CD4-positive, alpha-beta memory T cell (primary cell): ENCODE measurements around the gene MTARC1. TPM values are rescaled to one million over a fixed set of nuclear protein-coding genes. Genes with fewer than 3 reads are reported as not detected.

Source experiments
- CTCF ChIA-PET: fragments of 350-600 bp; sonication (Branson Sonifier 250); formaldehyde crosslinking; loops from one replicate; lab custom pipeline; 2021; ENCODE audit warnings: inconsistent platforms; ENCODE audit not compliant: partially characterized antibody; lab: Charles Lee
- POLR2A ChIA-PET: fragments of 350-600 bp; sonication (Branson Sonifier 250); formaldehyde crosslinking; loops from one replicate; lab custom pipeline; 2021; ENCODE audit not compliant: partially characterized antibody; lab: Charles Lee
- DNase-seq, 5 donors: peaks; one replicate each; pipeline versions ENCODE4 v3.0.0 to v3.0.0-alpha.2; 2020 to 2022; ENCODE audit warnings: mixed read lengths in 1 of 5
- H3K27ac ChIP-seq: one replicate; pipeline ENCODE4 v1.7.0; 2013; ENCODE audit warnings: low read depth, low read length
- H3K27me3 ChIP-seq: 2 replicates; pipeline ENCODE4 v1.7.0; 2013; ENCODE audit warnings: mild to moderate bottlenecking, low read length, moderate library complexity; ENCODE audit not compliant: insufficient read depth
- H3K36me3 ChIP-seq: 2 replicates; pipeline ENCODE4 v1.7.0; 2013; ENCODE audit warnings: mild to moderate bottlenecking, low read length, moderate library complexity; ENCODE audit not compliant: insufficient read depth
- H3K4me1 ChIP-seq: 2 replicates; pipeline ENCODE4 v1.7.0; 2013; ENCODE audit warnings: mild to moderate bottlenecking, low read length, moderate library complexity; ENCODE audit not compliant: insufficient read depth
- H3K4me3 ChIP-seq, 2 donors: one replicate each; pipeline ENCODE4 v1.7.0; 2013; ENCODE audit warnings: low read length in 2 of 2, mild to moderate bottlenecking in 1 of 2
- H3K9me3 ChIP-seq, 2 donors: one replicate each; pipeline ENCODE4 v1.7.0; 2013; ENCODE audit warnings: low read length in 2 of 2, control low read depth in 1 of 2; ENCODE audit not compliant: control insufficient read depth in 1 of 2
- H3K27ac Mint-ChIP-seq, 7 donors: one replicate each; pipeline ENCODE4 v1.8.0; 2020 to 2021; ENCODE audit warnings: mixed read lengths in 7 of 7, mild to moderate bottlenecking in 6 of 7, inconsistent platforms in 3 of 7, moderate library complexity in 3 of 7
- H3K27me3 Mint-ChIP-seq, 2 donors: one replicate each; pipeline ENCODE4 v1.8.0; 2020 to 2021; ENCODE audit warnings: mixed read lengths in 2 of 2
- H3K36me3 Mint-ChIP-seq, 2 donors: one replicate each; pipeline ENCODE4 v1.8.0; 2020 to 2021; ENCODE audit warnings: mixed read lengths in 2 of 2, inconsistent platforms in 1 of 2, mild to moderate bottlenecking in 1 of 2
- H3K4me1 Mint-ChIP-seq, 4 donors: one replicate each; pipeline ENCODE4 v1.8.0; 2020 to 2021; ENCODE audit warnings: mixed read lengths in 4 of 4, mild to moderate bottlenecking in 1 of 4
- H3K4me3 Mint-ChIP-seq, 8 donors: one replicate each; pipeline ENCODE4 v1.8.0; 2020 to 2021; ENCODE audit warnings: mixed read lengths in 8 of 8, mild to moderate bottlenecking in 7 of 8, moderate library complexity in 6 of 8, inconsistent platforms in 3 of 8
- H3K9me3 Mint-ChIP-seq, 8 donors: one replicate each; pipeline ENCODE4 v1.8.0; 2020 to 2021; ENCODE audit warnings: mixed read lengths in 8 of 8, mild to moderate bottlenecking in 5 of 8, inconsistent platforms in 3 of 8, moderate library complexity in 1 of 8
- intact Hi-C: fragments of 100-400 bp; cut with micrococcal nuclease; formaldehyde crosslinking; loops from one replicate; pipeline ENCODE4 v1.15.1; 2023
- polyA plus RNA-seq, 2 donors: library from polyadenylated mRNA; unstranded; fragments of 300-500 nt; fragmentation: Illumina TruSeq; gene quantifications; one replicate each; pipeline ENCODE4 v1.2.3, GENCODE V29; 2021
- total RNA-seq, 2 experiments: library from RNA; stranded (reverse); gene quantifications; one replicate each; pipeline ENCODE4 v1.2.3, GENCODE V29; 2021

The MTARC1 gene
- total and polyA plus RNA-seq, 4 experiments from 2014 or later, result not detected

DNA sequence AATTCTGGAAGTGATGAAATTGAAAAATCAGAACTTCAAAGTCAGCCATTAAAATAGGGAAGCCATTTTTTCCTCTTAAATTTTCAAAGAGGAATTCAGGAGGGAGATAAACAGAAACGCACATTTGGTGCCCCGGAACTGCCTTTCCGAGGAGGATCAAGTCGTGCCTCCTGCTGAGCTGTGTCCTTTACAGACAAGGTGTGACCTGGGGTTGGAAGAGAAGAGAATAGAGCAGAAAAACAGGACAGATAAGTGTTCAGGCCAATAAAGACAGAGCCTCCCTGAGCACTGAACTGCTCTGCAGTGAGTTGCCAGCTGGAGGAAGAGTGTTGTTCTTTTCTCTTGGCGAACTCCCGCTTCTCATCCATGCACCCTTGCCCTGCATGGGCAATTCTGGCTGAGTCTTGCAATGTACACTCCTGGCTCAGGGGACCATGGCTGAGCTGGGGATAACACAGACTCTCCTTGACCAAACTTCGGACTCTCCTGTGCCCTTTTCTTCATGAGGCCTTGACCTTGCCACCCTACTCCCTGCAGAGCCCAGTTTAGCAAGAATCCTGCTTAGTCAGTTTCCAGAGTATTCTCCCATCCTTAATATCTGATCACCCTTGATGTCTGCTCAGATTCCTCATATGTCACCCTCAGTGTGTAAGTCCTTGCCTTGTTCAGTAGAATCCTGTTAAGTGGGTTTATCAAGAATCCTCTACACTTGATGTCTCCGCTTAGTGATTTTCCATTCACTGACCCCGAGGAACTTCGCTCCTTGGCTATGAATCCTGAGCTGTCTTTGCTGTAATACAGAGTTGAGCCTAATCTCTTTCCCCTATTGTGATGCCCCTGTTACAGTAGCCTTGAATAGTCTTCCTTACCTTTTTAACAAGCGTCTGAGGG, 1.3 kb upstream of the MTARC1 start:
- no peaks in the 10 kb centered on the region for H3K4me1 Mint-ChIP-seq
- H3K9me3 Mint-ChIP-seq, result no peaks in the 10 kb centered on the region
- intact Hi-C loops, result no loop called here
- Histone ChIP-seq H3K36me3 (no peaks in the 10 kb centered on the region), H3K27me3 (peaks cover 8% of the 10 kb centered on the region), H3K4me3 (no peak overlapping the region), H3K27ac (no peak overlapping the region), H3K4me1 (no peaks in the 10 kb centered on the region), H3K9me3 (no peaks in the 10 kb centered on the region)
- no peak overlapping the region for H3K27ac Mint-ChIP-seq
- H3K36me3 Mint-ChIP-seq, result no peaks in the 10 kb centered on the region
- ChIA-PET POLR2A (no interaction called here), CTCF (interaction anchor here (0.9 kb wide), 1 partner anchor 10 kb away, joined by 4 read pairs; no protein-coding TSS in a partner anchor)
- peaks cover 31 to 38% of the 10 kb centered on the region in 2 donors for H3K27me3 Mint-ChIP-seq
- H3K4me3 Mint-ChIP-seq, result peak overlapping the region in 2 of 8 donors; percentile 0 to 34
- DNase-seq, result no peak

DNA sequence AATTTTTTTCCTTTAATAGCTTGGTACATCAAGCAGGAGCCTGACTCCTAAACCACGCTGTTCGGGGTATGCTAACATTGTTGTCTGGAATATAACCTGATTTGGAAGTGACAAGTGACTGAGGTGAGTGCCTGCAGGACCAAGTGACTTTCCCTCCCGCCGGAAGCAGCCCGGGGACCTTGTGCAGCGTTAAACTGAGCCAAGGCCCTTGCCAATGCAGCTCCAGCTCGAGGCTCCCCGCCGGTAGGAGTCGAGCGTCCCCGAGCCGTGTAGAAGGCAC, 716 bp upstream of the MTARC1 start:
- H3K27me3 Mint-ChIP-seq, result peaks cover 31 to 38% of the 10 kb centered on the region in 2 donors
- H3K4me1 Mint-ChIP-seq, result no peaks in the 10 kb centered on the region
- ChIA-PET CTCF (interaction anchor here (0.9 kb wide), 1 partner anchor 11 kb away, joined by 4 read pairs; no protein-coding TSS in a partner anchor), POLR2A (no interaction called here)
- intact Hi-C loops, result no loop called here
- Histone ChIP-seq H3K36me3 (no peaks in the 10 kb centered on the region), H3K4me3 (no peak overlapping the region), H3K27me3 (peaks cover 8% of the 10 kb centered on the region), H3K27ac (no peak overlapping the region), H3K4me1 (no peaks in the 10 kb centered on the region), H3K9me3 (no peaks in the 10 kb centered on the region)
- H3K36me3 Mint-ChIP-seq, result no peaks in the 10 kb centered on the region
- peak overlapping the region in 2 of 8 donors; percentile 0 to 34 for H3K4me3 Mint-ChIP-seq
- H3K27ac Mint-ChIP-seq, result no peak overlapping the region
- H3K9me3 Mint-ChIP-seq, result no peaks in the 10 kb centered on the region
- DNase-seq, result no peak

DNA sequence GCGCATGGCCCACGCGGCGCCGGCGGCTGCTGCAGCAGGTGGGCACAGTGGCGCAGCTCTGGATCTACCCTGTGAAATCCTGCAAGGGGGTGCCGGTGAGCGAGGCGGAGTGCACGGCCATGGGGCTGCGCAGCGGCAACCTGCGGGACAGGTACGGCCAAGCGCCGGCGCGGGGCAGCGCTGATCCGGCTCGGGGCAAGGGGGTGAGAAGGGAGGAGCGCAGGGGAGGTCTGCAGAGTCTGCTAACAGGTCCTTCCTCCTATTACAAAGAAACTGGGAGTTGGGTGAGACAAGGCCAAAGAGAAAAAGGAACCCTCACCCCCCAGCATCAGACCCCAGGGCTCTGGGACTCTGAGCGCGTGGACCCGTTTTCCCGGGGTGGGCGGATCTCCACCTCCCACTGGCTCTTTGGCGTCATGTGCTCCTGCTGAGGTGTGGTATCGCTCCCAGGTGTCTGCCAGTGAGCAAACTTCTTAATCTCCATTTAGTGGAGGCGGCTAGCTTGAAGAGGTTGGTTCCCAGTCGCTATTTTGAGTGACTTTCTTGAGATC, 431 bp downstream of the MTARC1 start:
- H3K27ac ChIP-seq, result no peak overlapping the region
- POLR2A ChIA-PET, result no interaction called here

DNA sequence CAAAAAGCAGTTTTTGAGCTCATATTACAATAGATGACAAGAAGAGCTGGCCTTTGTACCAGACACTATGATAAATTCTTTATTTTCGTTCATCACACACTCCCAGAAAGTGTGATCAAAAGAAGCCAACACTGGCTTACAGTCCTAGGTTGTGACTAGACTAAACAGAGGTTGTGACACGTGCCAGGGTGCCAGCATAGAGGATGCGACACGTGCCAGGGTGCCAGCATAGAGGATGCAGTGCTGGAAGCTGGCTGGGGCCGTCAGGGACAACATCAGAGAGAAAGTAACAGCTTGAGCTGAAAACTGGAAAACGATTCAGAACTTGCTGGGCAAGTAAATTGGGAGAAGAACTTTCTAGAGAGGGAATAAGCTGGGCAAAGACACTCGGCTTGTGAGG, 2.2 kb downstream of the MTARC1 start:
- ChIA-PET CTCF (interaction anchor here (0.7 to 1.9 kb wide), 5 partner anchors 8 to 35 kb away, joined by 3 to 6 read pairs (median 3); no protein-coding TSS in a partner anchor), POLR2A (no interaction called here)
- no peaks in the 10 kb centered on the region for H3K4me1 ChIP-seq
- Mint-ChIP-seq H3K4me3 (no peak overlapping the region), H3K4me1 (no peaks in the 10 kb centered on the region), H3K9me3 (no peaks in the 10 kb centered on the region), H3K27ac (no peak overlapping the region), H3K36me3 (no peaks in the 10 kb centered on the region), H3K27me3 (peaks cover 25 to 27% of the 10 kb centered on the region in 2 donors)
- intact Hi-C loops, result no loop called here
- no peak overlapping the region for H3K27ac ChIP-seq
- no peak overlapping the region for H3K4me3 ChIP-seq
- DNase-seq, result no peak
- H3K9me3 ChIP-seq, result no peaks in the 10 kb centered on the region
- peaks cover 8% of the 10 kb centered on the region for H3K27me3 ChIP-seq
- no peaks in the 10 kb centered on the region for H3K36me3 ChIP-seq

More for the DNA sequence above, 431 bp downstream of the MTARC1 start:
- Mint-ChIP-seq H3K4me3 (peak overlapping the region in 2 of 8 donors; percentile 26 to 47), H3K27me3 (peaks cover 25 to 37% of the 10 kb centered on the region in 2 donors), H3K9me3 (no peaks in the 10 kb centered on the region), H3K36me3 (no peaks in the 10 kb centered on the region), H3K27ac (no peak overlapping the region), H3K4me1 (no peaks in the 10 kb centered on the region)
- Histone ChIP-seq H3K4me3 (no peak overlapping the region), H3K4me1 (no peaks in the 10 kb centered on the region), H3K36me3 (no peaks in the 10 kb centered on the region), H3K9me3 (no peaks in the 10 kb centered on the region), H3K27me3 (peaks cover 8% of the 10 kb centered on the region)
- CTCF ChIA-PET, result no interaction called here
- intact Hi-C loops, result no loop called here
- no peak for DNase-seq

DNA sequence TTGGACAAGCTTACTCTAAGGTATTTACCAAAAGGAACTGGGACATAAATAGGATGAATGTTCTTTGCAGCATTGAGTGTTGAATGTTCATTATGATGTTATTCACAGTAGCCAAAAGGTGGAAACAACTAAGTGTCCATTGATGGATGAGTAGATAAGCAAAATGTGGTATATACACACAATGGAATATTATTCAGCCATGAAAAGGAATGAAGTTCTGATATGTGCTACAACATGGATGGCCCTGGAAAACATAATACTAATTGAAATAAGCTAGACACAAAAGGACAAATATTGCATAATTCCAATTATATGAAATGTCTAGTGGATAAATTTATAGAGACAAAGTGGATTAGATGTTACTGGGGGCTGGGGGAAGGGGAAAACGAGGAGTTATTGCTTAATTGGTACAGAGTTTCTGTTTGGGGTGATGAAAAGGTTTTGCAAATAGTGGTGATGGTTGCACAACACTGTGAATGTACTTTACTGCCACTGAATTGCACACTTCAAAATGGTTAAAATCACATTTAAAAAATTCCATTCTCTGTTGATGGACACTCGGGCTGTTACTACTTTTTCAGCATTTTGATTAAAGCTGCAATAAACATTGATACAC, 2.9 kb downstream of the MTARC1 start:
- no peak overlapping the region for H3K27ac Mint-ChIP-seq
- DNase-seq, result no peak
- H3K36me3 ChIP-seq, result no peaks in the 10 kb centered on the region
- H3K9me3 ChIP-seq, result no peaks in the 10 kb centered on the region
- peaks cover 8% of the 10 kb centered on the region for H3K27me3 ChIP-seq
- intact Hi-C loops, result no loop called here
- no peaks in the 10 kb centered on the region for H3K4me1 Mint-ChIP-seq
- H3K4me1 ChIP-seq, result no peaks in the 10 kb centered on the region
- ChIA-PET POLR2A (no interaction called here), CTCF (interaction anchor here (0.7 to 1.9 kb wide), 5 partner anchors 9 to 36 kb away, joined by 3 to 6 read pairs (median 3); no protein-coding TSS in a partner anchor)
- H3K9me3 Mint-ChIP-seq, result no peaks in the 10 kb centered on the region
- H3K27ac ChIP-seq, result no peak overlapping the region
- no peak overlapping the region for H3K4me3 ChIP-seq
- peaks cover 23 to 25% of the 10 kb centered on the region in 2 donors for H3K27me3 Mint-ChIP-seq
- no peak overlapping the region for H3K4me3 Mint-ChIP-seq
- no peaks in the 10 kb centered on the region for H3K36me3 Mint-ChIP-seq

DNA sequence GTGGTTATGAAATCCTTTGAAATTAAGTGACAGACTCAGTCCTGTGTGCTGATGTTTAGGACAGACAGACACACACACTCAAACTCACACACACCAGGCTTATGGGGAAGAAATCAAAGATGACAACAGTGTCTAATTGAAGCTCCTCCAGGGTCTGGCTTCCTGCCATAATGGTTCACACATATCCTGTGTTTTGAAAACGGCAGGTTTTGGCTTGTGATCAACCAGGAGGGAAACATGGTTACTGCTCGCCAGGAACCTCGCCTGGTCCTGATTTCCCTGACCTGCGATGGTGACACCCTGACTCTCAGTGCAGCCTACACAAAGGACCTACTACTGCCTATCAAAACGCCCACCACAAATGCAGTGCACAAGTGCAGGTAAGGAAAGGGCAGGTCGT, 4.6 kb downstream of the MTARC1 start:
- H3K27me3 Mint-ChIP-seq, result peaks cover 10% of the 10 kb centered on the region in 2 donors
- CTCF ChIA-PET, result interaction anchor here (1.0 to 1.7 kb wide), 2 partner anchors 14 to 19 kb away, joined by 3 to 5 read pairs; no protein-coding TSS in a partner anchor

DNA sequence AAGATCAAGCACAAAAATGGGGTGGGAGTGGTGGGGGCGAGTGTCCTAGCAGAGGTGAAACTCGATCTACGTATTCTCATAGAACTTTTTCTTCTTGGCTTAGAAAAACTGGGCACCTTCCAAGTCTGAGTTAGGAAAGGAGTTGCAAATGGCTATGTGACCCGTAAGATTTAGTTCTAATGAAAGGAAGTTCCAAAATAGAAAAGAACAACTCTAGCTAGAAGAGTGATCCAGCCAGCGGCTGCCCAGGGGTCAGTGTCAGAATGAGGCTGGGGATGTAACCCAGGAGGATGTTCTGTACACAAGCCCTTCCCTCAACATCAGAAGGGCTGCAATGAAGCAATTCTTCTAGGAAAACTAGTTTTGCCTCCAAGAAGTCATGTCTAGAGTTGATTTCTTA, 5.2 kb downstream of the MTARC1 start:
- DNase-seq, result no peak
- ChIA-PET CTCF (no interaction called here), POLR2A (no interaction called here)
- H3K4me3 Mint-ChIP-seq, result no peak overlapping the region
- no peaks in the 10 kb centered on the region for H3K36me3 ChIP-seq
- no peaks in the 10 kb centered on the region for H3K4me1 ChIP-seq
- intact Hi-C loops, result no loop called here
- no peaks in the 10 kb centered on the region for H3K36me3 Mint-ChIP-seq
- no peaks in the 10 kb centered on the region for H3K27me3 ChIP-seq
- H3K27ac Mint-ChIP-seq, result no peak overlapping the region
- no peaks in the 10 kb centered on the region for H3K4me1 Mint-ChIP-seq
- peaks cover 10% of the 10 kb centered on the region in 2 donors for H3K27me3 Mint-ChIP-seq
- no peaks in the 10 kb centered on the region for H3K9me3 Mint-ChIP-seq
- no peak overlapping the region for H3K27ac ChIP-seq
- H3K9me3 ChIP-seq, result no peaks in the 10 kb centered on the region
- no peak overlapping the region for H3K4me3 ChIP-seq

More for the DNA sequence above, 4.6 kb downstream of the MTARC1 start:
- Histone ChIP-seq H3K4me3 (no peak overlapping the region), H3K27ac (no peak overlapping the region), H3K27me3 (peaks cover under 1% of the 10 kb centered on the region), H3K36me3 (no peaks in the 10 kb centered on the region), H3K9me3 (no peaks in the 10 kb centered on the region), H3K4me1 (no peaks in the 10 kb centered on the region)
- H3K4me3 Mint-ChIP-seq, result no peak overlapping the region
- no peak overlapping the region for H3K27ac Mint-ChIP-seq
- H3K36me3 Mint-ChIP-seq, result no peaks in the 10 kb centered on the region
- no peaks in the 10 kb centered on the region for H3K4me1 Mint-ChIP-seq
- no peak for DNase-seq
- no peaks in the 10 kb centered on the region for H3K9me3 Mint-ChIP-seq
- intact Hi-C loops, result no loop called here
- POLR2A ChIA-PET, result no interaction called here
